Gastroesophageal sphincter (tissue), 3 donors: Measurements from ENCODE around the gene ZNF750.

Source experiments
- CTCF ChIP-seq, 4 experiments: fragments of 200-600 bp in 2 of 4; fragments of 450-650 bp in 2 of 4; sonication (generic) in 1 of 4; IDR thresholded peaks; one replicate each; pipeline ENCODE4 v1.5.1; 2017 to 2019; ENCODE audit warnings: antibody characterized with exemption in 4 of 4, mild to moderate bottlenecking in 2 of 4, moderate library complexity in 2 of 4
- EP300 ChIP-seq: sonication (generic); formaldehyde crosslinking; IDR thresholded peaks from one replicate; pipeline ENCODE4 v1.6.1; 2017; ENCODE audit warnings: antibody characterized with exemption, mild to moderate bottlenecking
- POLR2A ChIP-seq, 2 donors: fragments of 450-650 bp; IDR thresholded peaks; one replicate each; pipeline ENCODE4 v1.6.1; 2017; ENCODE audit warnings: antibody characterized with exemption in 2 of 2, mild to moderate bottlenecking in 2 of 2, moderate library complexity in 1 of 2

- no peak for TF ChIP-seq CTCF (IDR thresholded peaks at IDR 0.05)
- TF ChIP-seq POLR2A (IDR thresholded peaks at IDR 0.05) = no peak
- TF ChIP-seq EP300 = no peak
These were observed 49.4 kb downstream of the ZNF750 start for GRCh38 chr17:82790391-82790790.
